Esophagus (tissue), 2 donors: Measurements from ENCODE around the gene MTHFD1L. TPM values are rescaled to one million over a fixed set of nuclear protein-coding genes. Genes with fewer than 3 reads are reported as not detected.
"Not testable (repeated sequence)": the region's sequence is repeated elsewhere in the genome, so short reads cannot be mapped to it uniquely, and the experiment has no call there.

ENCODE experiments used
- H3K27ac ChIP-seq, 2 donors: one replicate each; pipeline ENCODE4 v1.5.1; 2013; ENCODE audit warnings: low read depth in 2 of 2, mild to moderate bottlenecking in 2 of 2, inconsistent platforms in 1 of 2, low read length in 1 of 2, moderate library complexity in 1 of 2
- H3K27me3 ChIP-seq, 2 donors: one replicate each; pipeline ENCODE4 v1.6.1; 2013; ENCODE audit warnings: low read length in 2 of 2, control low read depth in 1 of 2, mild to moderate bottlenecking in 1 of 2; ENCODE audit not compliant: insufficient read depth in 2 of 2, control insufficient read depth in 1 of 2
- H3K36me3 ChIP-seq, 2 donors: one replicate each; pipeline ENCODE4 v1.6.1; 2013; ENCODE audit warnings: low read length in 1 of 2; ENCODE audit not compliant: control insufficient read depth in 2 of 2, insufficient read depth in 2 of 2
- H3K4me1 ChIP-seq, 2 donors: one replicate each; pipeline ENCODE4 v1.6.1; 2013; ENCODE audit warnings: low read length in 1 of 2; ENCODE audit not compliant: control insufficient read depth in 2 of 2, insufficient read depth in 2 of 2
- H3K4me3 ChIP-seq, 2 donors: one replicate each; pipeline ENCODE4 v1.5.1; 2013; ENCODE audit warnings: low read length in 2 of 2, mild to moderate bottlenecking in 2 of 2, low read depth in 1 of 2, moderate library complexity in 1 of 2
- H3K9me3 ChIP-seq, 2 donors: one replicate each; pipeline ENCODE4 v1.6.1; 2013; ENCODE audit warnings: mild to moderate bottlenecking in 2 of 2, low read depth in 1 of 2, low read length in 1 of 2, moderate library complexity in 1 of 2; ENCODE audit not compliant: control insufficient read depth in 2 of 2, insufficient read depth in 1 of 2
- WGBS, 2 donors: extraction: QIAGEN DNeasy Blood & Tissue Kit; methylation state at CpG; one replicate each; pipeline ENCODE4 v1.1.7; 2013; 5-methylcytosine and 5-hydroxymethylcytosine counted together
- polyA plus RNA-seq, 2 donors: library from polyadenylated mRNA; stranded (reverse); fragments of 200-250 nt; gene quantifications; one replicate each; pipeline ENCODE4 v1.2.3, GENCODE V29; 2013
- donor health status: healthy with polysubstance abuse.
- donor health status: Bipolar disorder and iron deficiency.

The MTHFD1L gene
- polyA plus RNA-seq, 2 donors = 1.6 to 4.1 TPM

GRCh38 chr6:150841697-150842096 is 23.8 kb upstream of the MTHFD1L start:
- Histone ChIP-seq H3K4me1 (no peaks in the 10 kb centered on the region), H3K36me3 (peaks cover 0 to 3% of the 10 kb centered on the region in 2 donors), H3K9me3 (no peaks in the 10 kb centered on the region), H3K27me3 (no peaks in the 10 kb centered on the region), H3K27ac (no peak overlapping the region), H3K4me3 (no peak overlapping the region)
- WGBS, 2 donors = 78 to 79% methylated on average over 3 of the region's 3 CpGs

GRCh38 chr6:150844371-150844770 is 21.1 kb upstream of the MTHFD1L start:
- WGBS, 2 donors = 88 to 91% methylated on average over 3 of the region's 3 CpGs
- Histone ChIP-seq H3K9me3 (no peaks in the 10 kb centered on the region), H3K36me3 (peaks cover 0 to 3% of the 10 kb centered on the region in 2 donors), H3K4me3 (no peak overlapping the region), H3K27ac (no peak overlapping the region), H3K27me3 (no peaks in the 10 kb centered on the region), H3K4me1 (no peaks in the 10 kb centered on the region)

DNA sequence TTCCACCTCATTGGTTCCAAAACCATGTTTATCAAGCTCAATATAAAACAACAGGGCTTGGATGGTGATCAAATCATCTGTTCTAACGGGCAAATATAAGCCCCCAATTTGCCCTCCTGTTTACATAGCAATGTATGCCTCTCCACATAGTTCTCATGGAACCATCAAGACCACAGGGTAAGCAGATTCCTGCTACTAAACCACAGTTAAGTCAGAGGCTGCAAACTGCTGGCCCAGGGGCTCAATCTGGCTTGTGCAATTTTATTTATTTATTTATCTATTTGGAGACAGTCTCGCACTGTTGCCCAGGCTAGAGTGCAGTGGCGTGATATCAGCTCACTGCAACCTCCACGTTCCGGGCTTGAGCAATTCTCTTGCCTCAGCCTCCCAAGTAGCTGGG is 18.9 kb upstream of the MTHFD1L start:
- Histone ChIP-seq H3K9me3 (no peaks in the 10 kb centered on the region), H3K36me3 (no peaks in the 10 kb centered on the region), H3K4me3 (no peak overlapping the region), H3K4me1 (no peaks in the 10 kb centered on the region), H3K27ac (no peak overlapping the region), H3K27me3 (no peaks in the 10 kb centered on the region)
- 95 to 98% methylated on average over 5 of the region's 5 CpGs for WGBS, 2 donors

DNA sequence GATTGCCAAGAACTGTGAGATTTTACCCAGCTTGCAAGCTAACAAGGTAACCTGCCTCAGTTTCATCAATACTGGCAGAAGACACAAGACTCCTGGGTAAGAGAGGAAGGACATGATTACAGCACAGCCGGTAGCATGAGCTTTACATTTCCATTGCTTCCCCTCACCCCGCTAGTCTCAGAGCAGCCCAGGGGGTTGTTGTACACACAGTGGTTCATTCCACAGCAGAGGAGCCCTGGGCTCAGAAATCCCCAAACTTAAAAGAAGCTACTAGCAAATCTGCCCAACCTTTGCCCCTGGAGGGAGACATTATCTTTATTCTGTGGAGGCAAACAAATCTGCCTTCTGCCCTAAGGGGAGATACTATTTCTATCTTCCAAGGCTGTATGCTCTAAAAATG is 17.1 kb upstream of the MTHFD1L start:
- Histone ChIP-seq H3K4me3 (no peak overlapping the region), H3K4me1 (no peaks in the 10 kb centered on the region), H3K36me3 (no peaks in the 10 kb centered on the region), H3K27ac (no peak overlapping the region), H3K27me3 (no peaks in the 10 kb centered on the region), H3K9me3 (no peaks in the 10 kb centered on the region)
- WGBS, 2 donors = 76 to 82% methylated on average over 2 of the region's 2 CpGs

DNA sequence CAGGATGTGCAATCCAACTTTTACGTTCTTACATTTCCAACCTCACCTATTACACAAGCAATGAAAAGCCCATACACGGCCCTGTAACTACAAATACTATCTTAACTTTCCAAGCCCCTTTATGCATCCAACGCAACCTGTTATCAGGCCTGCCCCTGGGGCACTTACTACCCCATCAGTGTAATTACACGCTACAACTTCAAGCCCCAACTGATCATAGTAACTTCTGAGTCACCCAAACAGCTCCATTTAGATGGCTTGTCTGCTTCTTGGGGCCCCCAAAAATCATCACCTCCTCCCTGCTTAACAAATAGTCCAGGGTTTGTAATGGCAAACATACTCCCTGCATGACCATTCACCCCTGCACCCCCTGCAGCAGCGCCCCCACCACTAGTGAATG is 11.1 kb upstream of the MTHFD1L start:
- not testable (repeated sequence) for H3K4me1 ChIP-seq, H3K27ac ChIP-seq, H3K27me3 ChIP-seq, H3K9me3 ChIP-seq, H3K36me3 ChIP-seq, H3K4me3 ChIP-seq
- 80 to 92% methylated on average over 5 of the region's 5 CpGs for WGBS, 2 donors

DNA sequence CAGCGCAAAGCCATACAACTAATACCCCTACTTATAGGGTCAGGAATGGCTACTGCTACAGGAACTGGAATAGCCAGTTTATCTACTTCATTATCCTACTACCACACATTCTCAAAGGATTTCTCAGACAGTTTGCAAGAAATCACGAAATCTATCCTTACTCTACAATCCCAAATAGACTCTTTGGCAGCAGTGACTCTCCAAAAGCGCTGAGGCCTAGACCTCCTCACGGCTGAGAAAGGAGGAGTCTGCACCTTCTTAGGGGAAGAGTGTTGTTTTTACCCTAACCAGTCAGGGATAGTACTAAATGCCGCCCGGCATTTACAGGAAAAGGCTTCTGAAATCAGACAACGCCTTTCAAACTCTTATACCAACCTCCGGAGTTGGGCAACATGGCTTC is 10.3 kb upstream of the MTHFD1L start:
- not testable (repeated sequence) for H3K4me1 ChIP-seq, H3K27me3 ChIP-seq, H3K36me3 ChIP-seq, H3K27ac ChIP-seq, H3K9me3 ChIP-seq, H3K4me3 ChIP-seq
- 84 to 93% methylated on average over 8 of the region's 8 CpGs for WGBS, 2 donors

DNA sequence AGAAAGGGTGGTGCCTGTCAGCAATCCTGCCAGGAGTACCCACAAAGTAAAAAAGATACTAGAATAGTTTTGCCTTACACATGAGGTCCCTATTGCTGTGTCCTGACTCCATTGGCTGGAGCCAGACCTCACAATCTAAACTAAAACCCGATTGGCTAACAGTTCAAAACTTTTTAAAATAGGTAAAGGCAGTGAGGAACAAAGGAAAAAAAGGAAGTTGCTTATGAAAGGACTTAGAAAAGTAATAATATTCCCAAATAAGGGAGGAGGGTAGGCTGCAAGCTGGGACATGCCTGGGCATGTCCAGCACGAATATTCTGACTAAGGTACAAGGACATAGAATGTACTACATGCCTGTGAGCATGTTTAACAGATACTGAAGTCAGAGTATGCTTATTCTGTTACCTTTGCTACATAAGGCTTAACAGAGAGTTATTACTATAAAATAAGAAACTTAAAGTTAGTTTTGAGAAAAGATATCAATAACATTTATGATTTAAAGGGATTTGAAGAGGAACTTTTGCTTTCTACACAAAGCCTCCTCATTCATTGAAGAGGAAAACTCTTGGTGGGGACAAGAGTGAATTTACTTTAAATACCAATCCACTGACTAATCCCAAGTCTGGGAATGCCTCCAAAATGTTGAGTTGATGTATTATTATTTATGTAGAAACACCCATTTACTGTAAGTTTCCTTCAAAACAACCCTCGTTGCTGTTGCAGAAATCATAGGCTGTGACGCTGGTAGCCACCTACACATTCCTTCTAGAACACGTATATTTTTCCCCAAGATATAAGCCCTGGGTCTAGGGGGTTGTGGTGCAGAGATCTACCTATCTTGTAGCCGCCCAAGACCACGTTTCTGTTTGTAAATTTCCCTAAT is 8.2 kb upstream of the MTHFD1L start:
- Histone ChIP-seq H3K27ac (peak overlapping the region; percentile 24 to 67), H3K27me3 (no peaks in the 10 kb centered on the region), H3K4me1 (peaks cover 0 to 3% of the 10 kb centered on the region in 2 donors), H3K36me3 (no peaks in the 10 kb centered on the region), H3K9me3 (no peaks in the 10 kb centered on the region), H3K4me3 (no peak overlapping the region)
- 24 to 38% methylated on average over 7 of the region's 7 CpGs for WGBS, 2 donors

DNA sequence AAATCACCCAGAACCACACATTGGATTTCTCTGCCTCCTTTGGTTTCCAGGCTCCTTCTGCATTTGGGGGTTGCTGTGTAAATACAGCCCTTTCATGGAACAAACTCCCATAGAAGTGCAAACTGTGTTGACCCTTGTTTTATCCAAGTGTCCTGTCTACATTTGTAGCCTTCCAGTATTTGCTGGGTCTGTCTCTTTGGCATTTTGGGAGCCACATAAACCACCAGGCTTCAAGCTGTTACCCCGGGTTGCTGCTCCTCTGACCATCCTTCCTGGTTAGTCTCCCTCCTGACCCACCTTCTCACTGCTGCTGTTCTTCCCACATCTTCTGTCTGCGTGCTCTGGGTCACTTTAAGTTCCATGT is 7.6 kb upstream of the MTHFD1L start:
- Histone ChIP-seq H3K27ac (peak overlapping the region; percentile 24 to 67), H3K4me3 (no peak overlapping the region), H3K27me3 (no peaks in the 10 kb centered on the region), H3K9me3 (no peaks in the 10 kb centered on the region), H3K4me1 (peaks cover 0 to 3% of the 10 kb centered on the region in 2 donors), H3K36me3 (no peaks in the 10 kb centered on the region)
- 76 to 80% methylated on average over 2 of the region's 2 CpGs for WGBS, 2 donors

GRCh38 chr6:150861448-150862168 is 3.9 kb upstream of the MTHFD1L start:
- not testable (repeated sequence) for H3K27ac ChIP-seq, H3K27me3 ChIP-seq, H3K4me1 ChIP-seq, H3K9me3 ChIP-seq, H3K4me3 ChIP-seq, H3K36me3 ChIP-seq
- 76 to 79% methylated on average over 8 of the region's 8 CpGs for WGBS, 2 donors
